Measurements from ENCODE around the gene PTPRN2.

Gene PTPRN2

DNA sequence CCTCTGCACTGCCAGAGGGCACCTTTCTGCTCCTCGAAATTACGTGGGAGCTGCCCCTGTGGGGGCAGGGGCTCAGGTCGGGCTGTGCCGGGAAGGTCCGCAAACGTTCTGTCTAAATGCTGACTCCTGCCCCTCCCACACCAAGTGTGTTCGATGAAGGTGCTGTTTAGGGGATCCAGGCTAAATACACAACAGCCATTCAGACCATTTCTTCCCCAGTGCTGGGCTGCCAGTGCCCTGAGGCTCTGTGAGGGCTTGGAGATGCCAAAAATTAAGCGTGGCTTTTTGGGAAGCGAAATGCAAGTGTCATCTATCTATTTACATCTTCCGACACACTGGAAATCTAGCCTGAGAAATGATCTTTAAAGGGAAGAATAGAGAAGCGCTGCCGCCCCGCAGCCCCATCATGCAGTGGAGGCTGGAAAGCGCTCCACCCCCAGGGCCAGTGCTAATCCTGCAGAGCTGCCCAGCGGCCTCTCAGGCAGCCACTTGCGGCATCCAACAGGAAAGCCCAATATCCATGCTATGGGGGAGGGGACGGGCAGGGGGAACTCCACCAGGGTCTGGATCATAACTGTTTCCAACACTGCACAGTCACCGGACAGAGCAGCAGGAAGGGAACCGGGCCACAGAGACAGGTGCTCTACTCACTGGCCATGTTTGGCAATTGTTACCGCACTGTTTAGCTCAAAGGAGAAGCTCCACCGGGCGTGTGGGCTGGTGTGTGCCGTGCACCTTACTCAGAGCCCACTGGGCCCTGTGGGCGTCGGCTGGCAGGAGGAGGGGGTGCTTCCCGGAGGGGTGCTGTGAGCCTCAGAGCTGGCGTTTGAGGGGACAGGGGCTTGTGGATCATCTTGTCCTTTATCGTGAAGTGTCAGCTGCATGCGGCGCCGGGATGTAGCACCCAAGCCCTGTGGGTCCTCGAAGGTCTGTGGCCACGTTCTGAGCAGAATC lies 1045.3 kb downstream of the PTPRN2 start:
- DNase-seq (ENCODE audit: extremely low spot score): no peak
- ChIA-PET POLR2A (no interaction called here), CTCF (no interaction called here)
- TF ChIP-seq ELF4 (IDR thresholded peaks at IDR 0.05): no peak
- no peak for TF ChIP-seq FOXA1 (IDR thresholded peaks at IDR 0.05)
- no peak for TF ChIP-seq PKNOX1 (IDR thresholded peaks at IDR 0.05)
- TF ChIP-seq ARNT (IDR thresholded peaks at IDR 0.05): no peak

GRCh38 chr7:157541295-157542067 lies 1046.1 kb downstream of the PTPRN2 start:
- CTCF ChIA-PET: no interaction called here
- TF ChIP-seq FOXK2 (IDR thresholded peaks at IDR 0.05): no peak
- TF ChIP-seq TARDBP (IDR thresholded peaks at IDR 0.05): no peak
- no peak for TF ChIP-seq ZNF384 (IDR thresholded peaks at IDR 0.05)
- no peak for TF ChIP-seq L3MBTL2 (conservative IDR thresholded peaks at IDR 0.05)
- TF ChIP-seq LEF1 (IDR thresholded peaks at IDR 0.05; ENCODE audit: borderline replicate concordance): no peak
- no peak for TF ChIP-seq NFRKB (IDR thresholded peaks at IDR 0.05)
- TF ChIP-seq SUZ12 (IDR thresholded peaks at IDR 0.05): no peak
- no peak for TF ChIP-seq FOXA1 (IDR thresholded peaks at IDR 0.05)
- TF ChIP-seq CTBP1 (IDR thresholded peaks at IDR 0.05; ENCODE audit: borderline replicate concordance): no peak
- no peak for TF ChIP-seq PKNOX1 (IDR thresholded peaks at IDR 0.05)
- TF ChIP-seq ARNT (IDR thresholded peaks at IDR 0.05): no peak
- no peak for TF ChIP-seq SP1 (IDR thresholded peaks at IDR 0.05)
- no peak for TF ChIP-seq FOXM1 (IDR thresholded peaks at IDR 0.05; ENCODE audit: borderline replicate concordance)
- TF ChIP-seq HDGF (IDR thresholded peaks at IDR 0.05; ENCODE audit: borderline replicate concordance): no peak
- TF ChIP-seq ELF4 (IDR thresholded peaks at IDR 0.05): no peak
- TF ChIP-seq BHLHE40 (IDR thresholded peaks at IDR 0.05; ENCODE audit: borderline replicate concordance): no peak
- POLR2A ChIA-PET: no interaction called here
- DNase-seq (ENCODE audit: extremely low spot score): no peak

DNA sequence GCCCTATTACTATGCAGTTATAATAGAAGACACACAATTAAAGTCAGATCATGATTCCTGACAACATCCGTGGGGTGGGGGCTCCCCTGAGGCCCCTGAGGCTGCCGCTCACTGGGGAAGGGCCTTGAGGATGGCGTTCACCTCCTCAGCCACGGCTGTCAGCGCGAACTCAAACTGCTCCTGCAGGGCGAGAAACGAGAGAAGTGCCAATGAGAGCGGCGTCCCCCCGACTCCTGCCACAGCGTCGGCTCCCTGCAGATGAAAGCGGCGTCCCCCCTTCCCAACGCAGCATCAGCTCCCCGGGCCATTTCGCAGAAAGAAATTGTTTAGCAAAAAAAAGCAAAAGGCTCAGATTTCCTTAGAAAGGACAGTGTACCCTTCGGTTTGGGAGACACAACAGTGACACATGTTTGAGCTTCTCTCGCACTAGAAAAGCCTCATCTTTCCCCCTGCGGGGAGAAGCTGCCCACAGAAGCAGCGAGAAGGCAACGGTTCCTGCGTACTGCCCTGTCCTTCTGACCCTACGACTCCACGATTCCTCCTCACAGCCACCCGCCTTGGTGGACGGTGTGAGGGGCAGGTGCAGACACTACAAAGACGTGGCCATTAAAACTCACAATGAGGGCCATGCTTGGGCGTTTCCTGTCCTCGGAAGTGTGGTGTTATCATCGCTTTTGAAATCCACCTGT lies 1046.9 kb downstream of the PTPRN2 start:
- CTCF ChIA-PET: no interaction called here
- DNase-seq (ENCODE audit: extremely low spot score): no peak
- POLR2A ChIA-PET: no interaction called here
- no peak for TF ChIP-seq ZNF384 (IDR thresholded peaks at IDR 0.05)
- no peak for TF ChIP-seq SP1 (IDR thresholded peaks at IDR 0.05)
- no peak for TF ChIP-seq ARNT (IDR thresholded peaks at IDR 0.05)
- no peak for TF ChIP-seq BHLHE40 (IDR thresholded peaks at IDR 0.05; ENCODE audit: borderline replicate concordance)
- TF ChIP-seq HDGF (IDR thresholded peaks at IDR 0.05; ENCODE audit: borderline replicate concordance): no peak
- TF ChIP-seq TARDBP (IDR thresholded peaks at IDR 0.05): no peak
- TF ChIP-seq CTBP1 (IDR thresholded peaks at IDR 0.05; ENCODE audit: borderline replicate concordance): no peak
- no peak for TF ChIP-seq SUZ12 (IDR thresholded peaks at IDR 0.05)
- no peak for TF ChIP-seq FOXM1 (IDR thresholded peaks at IDR 0.05; ENCODE audit: borderline replicate concordance)
- TF ChIP-seq FOXK2 (IDR thresholded peaks at IDR 0.05): no peak

DNA sequence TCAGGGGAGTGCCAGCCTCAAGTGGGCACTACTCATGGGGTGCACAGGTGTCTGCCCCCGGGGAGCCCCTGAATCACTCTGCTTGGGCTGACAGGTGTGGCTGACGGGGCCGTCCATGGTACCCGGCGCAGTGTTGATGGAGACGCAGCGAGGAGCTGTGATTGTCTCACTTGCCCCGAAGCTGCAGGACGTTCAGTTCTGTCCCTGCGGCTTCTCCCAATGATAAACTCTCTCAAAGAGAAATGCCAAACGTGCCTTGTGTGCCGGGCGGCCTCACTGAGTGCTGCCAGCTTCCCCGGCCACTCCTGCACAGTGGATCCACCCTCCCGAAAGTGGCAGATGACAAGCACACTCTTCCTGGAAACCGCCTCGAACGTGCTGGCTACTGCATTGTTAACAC lies 1047.6 kb downstream of the PTPRN2 start:
- POLR2A ChIA-PET: no interaction called here
- TF ChIP-seq FOXM1 (IDR thresholded peaks at IDR 0.05; ENCODE audit: borderline replicate concordance): no peak
- TF ChIP-seq FOXK2 (IDR thresholded peaks at IDR 0.05): no peak
- no peak for TF ChIP-seq ZNF384 (IDR thresholded peaks at IDR 0.05)
- no peak for TF ChIP-seq LEF1 (IDR thresholded peaks at IDR 0.05; ENCODE audit: borderline replicate concordance)
- TF ChIP-seq L3MBTL2 (conservative IDR thresholded peaks at IDR 0.05): no peak
- TF ChIP-seq BHLHE40 (IDR thresholded peaks at IDR 0.05; ENCODE audit: borderline replicate concordance): no peak
- no peak for TF ChIP-seq PKNOX1 (IDR thresholded peaks at IDR 0.05)
- no peak for TF ChIP-seq ELF4 (IDR thresholded peaks at IDR 0.05)
- DNase-seq (ENCODE audit: extremely low spot score): no peak
- CTCF ChIA-PET: no interaction called here

DNA sequence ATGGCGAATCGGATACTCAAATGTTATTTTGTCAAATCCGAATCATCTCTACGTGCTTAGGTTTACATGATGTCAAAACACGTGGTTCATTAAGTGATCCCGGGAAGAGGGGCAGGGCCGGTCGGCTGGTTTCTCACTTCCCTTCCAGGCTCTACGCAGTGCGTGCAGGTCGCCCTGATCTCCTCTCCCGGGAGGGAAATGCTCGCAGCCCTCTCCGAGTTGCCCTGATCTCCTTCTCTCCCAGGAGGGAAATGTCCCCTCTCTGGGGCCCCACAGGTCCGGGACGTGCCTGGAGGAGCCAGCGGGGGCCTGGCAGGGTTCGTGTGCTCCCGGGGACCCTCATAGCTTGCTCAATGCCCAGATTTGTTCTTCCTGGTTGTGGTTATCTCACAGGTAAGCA lies 1048.1 kb downstream of the PTPRN2 start:
- ChIA-PET POLR2A (no interaction called here), CTCF (no interaction called here)
- TF ChIP-seq BHLHE40 (IDR thresholded peaks at IDR 0.05; ENCODE audit: borderline replicate concordance) (no peak), LEF1 (IDR thresholded peaks at IDR 0.05; ENCODE audit: borderline replicate concordance) (no peak), SP1 (IDR thresholded peaks at IDR 0.05) (no peak), SUZ12 (IDR thresholded peaks at IDR 0.05) (no peak), CTBP1 (IDR thresholded peaks at IDR 0.05; ENCODE audit: borderline replicate concordance) (no peak), ARNT (IDR thresholded peaks at IDR 0.05) (no peak), HDGF (IDR thresholded peaks at IDR 0.05; ENCODE audit: borderline replicate concordance) (no peak), ZNF384 (IDR thresholded peaks at IDR 0.05) (no peak), FOXM1 (IDR thresholded peaks at IDR 0.05; ENCODE audit: borderline replicate concordance) (no peak), L3MBTL2 (conservative IDR thresholded peaks at IDR 0.05) (no peak), TARDBP (IDR thresholded peaks at IDR 0.05) (no peak), NFRKB (IDR thresholded peaks at IDR 0.05) (no peak), PKNOX1 (IDR thresholded peaks at IDR 0.05) (no peak), ELF4 (IDR thresholded peaks at IDR 0.05) (no peak), FOXK2 (IDR thresholded peaks at IDR 0.05) (no peak), FOXA1 (IDR thresholded peaks at IDR 0.05) (no peak)
- no peak for DNase-seq (ENCODE audit: extremely low spot score)
